ENCODE data around the gene TNFRSF11A. TPM values are rescaled to one million over a fixed set of nuclear protein-coding genes. Genes with fewer than 3 reads are reported as not detected.

Gene TNFRSF11A
- total RNA-seq (1 to 10 TPM in 5 of 10 donors, under 1 TPM in 5; 0.34 to 2.7 (median 1.1) TPM), polyA plus RNA-seq (under 1 TPM; 0.29 to 0.33 TPM)
- long read RNA-seq, donor 1, result 0 reads
- long read RNA-seq, donor 2, result 0 reads
- long read RNA-seq, donor 3, result 0 reads

DNA sequence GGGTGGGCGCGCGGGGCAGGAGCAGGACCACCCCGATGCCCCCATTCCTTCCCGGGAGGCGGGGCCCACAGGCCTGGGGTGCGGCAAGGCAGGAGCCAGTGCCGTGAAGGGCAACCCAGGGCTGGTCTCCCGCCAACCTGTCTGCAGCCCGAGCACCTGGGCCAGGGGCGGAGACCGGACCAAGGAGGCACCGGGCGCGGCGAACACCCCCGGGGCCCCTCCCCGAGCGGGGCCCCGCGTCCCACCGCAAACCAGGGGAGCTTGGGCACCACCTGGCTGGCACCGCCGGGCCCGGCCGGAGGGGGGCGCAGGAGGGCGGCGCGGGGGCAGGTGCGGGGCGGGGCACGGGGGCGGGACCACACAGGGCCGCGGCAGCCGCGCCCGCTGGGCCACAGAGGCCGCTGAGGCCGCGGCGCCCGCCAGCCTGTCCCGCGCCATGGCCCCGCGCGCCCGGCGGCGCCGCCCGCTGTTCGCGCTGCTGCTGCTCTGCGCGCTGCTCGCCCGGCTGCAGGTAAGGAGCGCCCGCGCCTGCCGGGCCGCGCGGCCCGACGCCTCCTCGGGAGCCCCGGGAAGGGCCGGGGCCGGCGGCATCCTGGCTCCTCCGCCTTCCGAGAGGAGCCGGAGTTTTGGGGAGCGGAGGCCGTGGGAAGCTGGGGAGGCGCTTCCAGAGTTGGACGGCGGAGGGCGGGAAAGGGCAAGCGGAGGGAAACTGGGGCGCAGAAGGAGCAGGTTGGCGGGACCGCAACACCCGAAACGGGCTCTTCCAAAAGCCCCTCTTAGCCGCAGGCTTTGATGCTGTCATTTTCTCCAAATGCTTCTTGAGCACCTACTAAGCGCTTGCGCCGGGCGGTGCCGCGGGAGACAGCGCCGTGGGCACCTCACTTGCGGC lies at the start of gene TNFRSF11A:
Gene TNFRSF11A (plus strand): TSS at position 394 of the 889 bp plus-strand sequence. CDS start 43 bp downstream, at position 437.
- peaks cover 12 to 74% (median 57%) of the 10 kb centered on the region in 7 donors for H3K27me3 ChIP-seq
- H3K4me1 ChIP-seq, result peaks cover 6 to 54% (median 35%) of the 10 kb centered on the region in 9 donors

DNA sequence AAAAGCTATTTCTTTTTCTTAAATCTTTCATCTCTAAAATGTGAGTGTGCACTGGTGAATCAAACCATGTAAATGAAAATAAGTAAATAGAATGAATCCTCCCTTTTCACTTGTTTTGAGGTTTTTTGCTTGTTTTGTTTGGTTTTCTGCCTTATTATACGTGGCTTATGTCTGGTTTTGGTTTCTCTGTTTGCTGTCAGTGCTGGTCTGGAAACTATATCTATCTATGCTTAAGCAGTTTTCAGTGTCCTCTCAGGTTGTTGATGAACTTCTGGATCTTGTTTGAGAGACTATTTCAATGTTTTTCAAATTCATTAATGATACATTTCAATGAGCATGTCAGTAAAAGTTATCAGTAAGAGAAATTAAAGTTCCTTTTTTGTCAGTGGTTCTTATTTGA lies 48.1 kb upstream of the TNFRSF11A start:
- Histone ChIP-seq H3K36me3 (peaks cover 0 to 92% (median 9%) of the 10 kb centered on the region in 9 donors), H3K9me3 (no peaks in the 10 kb centered on the region), H3K27ac (no peak overlapping the region), H3K4me1 (peaks cover 0 to 16% (median 7%) of the 10 kb centered on the region in 9 donors), H3K27me3 (no peaks in the 10 kb centered on the region), H3K4me3 (no peak overlapping the region)
- WGBS, 2 donors, result 91 to 93% methylated on average over 1 of the region's 1 CpG
- intact Hi-C loops (cut with DNase I), result no loop called here
- TF ChIP-seq, protein P1, sequence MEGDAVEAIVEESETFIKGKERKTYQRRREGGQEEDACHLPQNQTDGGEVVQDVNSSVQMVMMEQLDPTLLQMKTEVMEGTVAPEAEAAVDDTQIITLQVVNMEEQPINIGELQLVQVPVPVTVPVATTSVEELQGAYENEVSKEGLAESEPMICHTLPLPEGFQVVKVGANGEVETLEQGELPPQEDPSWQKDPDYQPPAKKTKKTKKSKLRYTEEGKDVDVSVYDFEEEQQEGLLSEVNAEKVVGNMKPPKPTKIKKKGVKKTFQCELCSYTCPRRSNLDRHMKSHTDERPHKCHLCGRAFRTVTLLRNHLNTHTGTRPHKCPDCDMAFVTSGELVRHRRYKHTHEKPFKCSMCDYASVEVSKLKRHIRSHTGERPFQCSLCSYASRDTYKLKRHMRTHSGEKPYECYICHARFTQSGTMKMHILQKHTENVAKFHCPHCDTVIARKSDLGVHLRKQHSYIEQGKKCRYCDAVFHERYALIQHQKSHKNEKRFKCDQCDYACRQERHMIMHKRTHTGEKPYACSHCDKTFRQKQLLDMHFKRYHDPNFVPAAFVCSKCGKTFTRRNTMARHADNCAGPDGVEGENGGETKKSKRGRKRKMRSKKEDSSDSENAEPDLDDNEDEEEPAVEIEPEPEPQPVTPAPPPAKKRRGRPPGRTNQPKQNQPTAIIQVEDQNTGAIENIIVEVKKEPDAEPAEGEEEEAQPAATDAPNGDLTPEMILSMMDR (IDR thresholded peaks at IDR 0.05), result no peak
- no peak for ATAC-seq
- no peak for DNase-seq

More for the DNA sequence above, at the start of gene TNFRSF11A:
- Histone ChIP-seq H3K27ac (no peak within 1 kb of the TSS), H3K9me3 (no peaks in the 10 kb centered on the region), H3K4me3 (peak within 1 kb of the TSS; percentile 7 to 60 (median 51)), H3K36me3 (no peaks in the 10 kb centered on the region)
- TF ChIP-seq, protein P1 (IDR thresholded peaks at IDR 0.05), result peak in 6 of 9 donors; percentile 8 to 23 (median 20)
- intact Hi-C loops (cut with DNase I), result loop anchor here in 4 of 10 donors (10.0 kb wide), 4 partner anchors 220 to 660 kb away; no protein-coding TSS in a partner anchor
- WGBS, 2 donors, result 1 to 2% methylated on average over 71 to 98 of the region's 99 CpGs
- peak in 7 of 8 donors; percentile 13 to 64 (median 42) for ATAC-seq
- peak in 1 of 2 donors; percentile 42 for DNase-seq

DNA sequence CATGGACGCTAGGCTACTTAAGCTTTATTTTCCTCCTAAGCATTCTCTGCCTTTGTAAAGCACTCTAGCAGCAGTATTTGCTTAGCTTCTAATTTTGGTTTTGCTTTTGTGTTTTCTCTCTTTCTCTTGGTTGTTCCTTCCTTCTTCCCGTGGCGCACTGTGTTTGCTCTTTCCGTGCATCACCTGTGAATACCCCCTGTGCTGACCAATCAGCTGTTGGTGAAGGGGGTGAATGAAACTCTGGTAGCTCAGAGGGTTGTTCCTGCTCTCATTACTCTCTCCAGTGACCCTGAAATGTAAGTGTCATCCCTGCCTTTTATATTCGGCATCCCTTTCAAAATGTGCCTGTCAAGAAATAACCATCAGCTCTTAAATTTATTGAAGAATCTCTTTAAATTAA lies 45.5 kb upstream of the TNFRSF11A start:
- H3K9me3 ChIP-seq, result no peaks in the 10 kb centered on the region
- H3K36me3 ChIP-seq, result peaks cover 0 to 91% (median 8%) of the 10 kb centered on the region in 9 donors
- TF ChIP-seq, protein P1 (IDR thresholded peaks at IDR 0.05), result no peak
- no peak overlapping the region for H3K27ac ChIP-seq
- no peak for ATAC-seq
- H3K4me3 ChIP-seq, result no peak overlapping the region
- DNase-seq, result no peak
- intact Hi-C loops (cut with DNase I), result no loop called here
- 66 to 93% methylated on average over 5 of the region's 5 CpGs for WGBS, 2 donors
- peaks cover 0 to 34% (median 16%) of the 10 kb centered on the region in 9 donors for H3K4me1 ChIP-seq
- H3K27me3 ChIP-seq, result no peaks in the 10 kb centered on the region

DNA sequence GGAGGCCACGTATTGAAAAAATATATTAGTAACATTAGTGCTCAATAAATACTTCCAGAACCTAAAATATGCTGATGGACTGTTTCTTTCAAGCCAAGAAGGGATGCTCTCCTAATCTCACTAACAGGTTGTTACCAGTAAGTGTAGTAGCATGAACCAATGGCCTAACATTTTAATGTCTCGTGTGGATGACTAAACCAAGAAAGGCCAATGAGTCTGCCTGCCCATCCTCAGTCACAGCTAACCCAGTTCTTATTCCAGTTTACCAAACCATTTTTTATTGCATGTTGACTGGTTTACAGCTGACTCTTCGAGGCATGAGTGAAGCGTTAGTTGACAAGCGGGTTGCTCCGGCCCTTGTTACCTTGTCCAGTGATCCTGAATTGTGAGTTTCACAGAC lies 45.1 kb upstream of the TNFRSF11A start:
- no peak overlapping the region for H3K27ac ChIP-seq
- intact Hi-C loops (cut with DNase I), result no loop called here
- no peak overlapping the region for H3K4me3 ChIP-seq
- H3K27me3 ChIP-seq, result no peaks in the 10 kb centered on the region
- no peak for ATAC-seq
- TF ChIP-seq, protein P1 (IDR thresholded peaks at IDR 0.05), result no peak
- H3K36me3 ChIP-seq, result peaks cover 0 to 87% (median 3%) of the 10 kb centered on the region in 9 donors
- no peak for DNase-seq
- peaks cover 0 to 39% (median 16%) of the 10 kb centered on the region in 9 donors for H3K4me1 ChIP-seq
- H3K9me3 ChIP-seq, result no peaks in the 10 kb centered on the region
- WGBS, 2 donors, result 90 to 98% methylated on average over 6 of the region's 6 CpGs

Measured in heart right ventricle (tissue), 16 donors.